Right renal cortex interstitium (tissue), 3 donors: ENCODE data around the gene NR2F2. TPM values are rescaled to one million over a fixed set of nuclear protein-coding genes. Genes with fewer than 3 reads are reported as not detected.
A peak's percentile ranks its signal among the peaks of the same experiment; 100 is the strongest.
"Not testable (repeated sequence)": the region's sequence is repeated elsewhere in the genome, so short reads cannot be mapped to it uniquely, and the experiment has no call there.

Experiments used
- DNase-seq, 3 donors: peaks; one replicate each; pipeline ENCODE4 v3.0.0-alpha.2; 2013; ENCODE audit warnings: low read depth in 3 of 3, low spot score in 2 of 3
- polyA plus RNA-seq, 3 donors: library from polyadenylated mRNA; unstranded; fragments of 120-200 nt; gene quantifications; one replicate each; pipeline ENCODE4 v1.2.1, GENCODE V29; 2013; ENCODE audit not compliant: insufficient read length in 3 of 3

NR2F2 gene
- polyA plus RNA-seq, 3 donors: 312 to 369 (median 313) TPM

GRCh38 chr15:96363707-96364106 lies 33.2 kb downstream of the NR2F2 start:
- DNase-seq: no peak

GRCh38 chr15:96365781-96366525 lies 35.5 kb downstream of the NR2F2 start:
- peak in 1 of 3 donors; percentile 9 for DNase-seq

GRCh38 chr15:96366526-96366877 lies 36.0 kb downstream of the NR2F2 start:
- DNase-seq: no peak

GRCh38 chr15:96367311-96368200 lies 37.1 kb downstream of the NR2F2 start:
- peak in 1 of 3 donors; percentile 55 for DNase-seq

GRCh38 chr15:96369351-96369750 lies 38.9 kb downstream of the NR2F2 start:
- no peak for DNase-seq

GRCh38 chr15:96369825-96370621 lies 39.5 kb downstream of the NR2F2 start:
- DNase-seq: no peak

GRCh38 chr15:96372554-96372953 lies 42.1 kb downstream of the NR2F2 start:
- no peak for DNase-seq

GRCh38 chr15:96374499-96374898 lies 44.0 kb downstream of the NR2F2 start:
- no peak for DNase-seq

- DNase-seq: not testable (repeated sequence)
Observed at GRCh38 chr15:96379592-96379991, 49.1 kb downstream of the NR2F2 start.

GRCh38 chr15:96381463-96381862 lies 51.0 kb downstream of the NR2F2 start:
- DNase-seq: no peak

GRCh38 chr15:96385195-96385594 lies 54.7 kb downstream of the NR2F2 start:
- no peak for DNase-seq

- DNase-seq: no peak
Observed at GRCh38 chr15:96388673-96389072, 58.2 kb downstream of the NR2F2 start.
